OCI-LY7 (cell line): ENCODE data around the gene ANKRD65. TPM values are rescaled to one million over a fixed set of nuclear protein-coding genes. Genes with fewer than 3 reads are reported as not detected.
"Not testable (repeated sequence)": the region's sequence is repeated elsewhere in the genome, so short reads cannot be mapped to it uniquely, and the experiment has no call there.

ENCODE experiments used
- BruUV-seq: library from RNA; stranded (reverse); fragments of 400-500 nt; replicated peaks from 2 replicates; lab custom pipeline; 2021; lab: Mats Ljungman, UMichigan
- CTCF ChIA-PET: fragments of 300-600 bp; sonication (Branson Sonifier 250); formaldehyde crosslinking; loops from one replicate; lab custom pipeline; 2022; ENCODE audit warnings: antibody characterized with exemption; ENCODE audit not compliant: unreplicated experiment; lab: Charles Lee
- POLR2A ChIA-PET: fragments of 300-600 bp; sonication (Branson Sonifier 250); formaldehyde crosslinking; loops from one replicate; lab custom pipeline; 2022; ENCODE audit warnings: antibody characterized with exemption; lab: Charles Lee
- DNase-seq: peaks from one replicate; pipeline ENCODE4 v3.0.0-alpha.2; 2015; ENCODE audit warnings: low spot score
- H2AFZ ChIP-seq: fragments of 200-600 bp; sonication (generic), shearing (Covaris generic); 2 replicates; pipeline ENCODE4 v1.6.1; 2014; ENCODE audit warnings: mild to moderate bottlenecking, antibody characterized with exemption, low read length, moderate library complexity
- H3K27ac ChIP-seq: fragments of 200-600 bp; sonication (generic); 2 replicates; pipeline ENCODE4 v1.5.1; 2014; ENCODE audit warnings: mixed run types, low read depth, mild to moderate bottlenecking, moderate library complexity, low read length, inconsistent platforms; ENCODE audit not compliant: poor library complexity, severe bottlenecking
- H3K36me3 ChIP-seq: fragments of 200-600 bp; sonication (generic); 2 replicates; pipeline ENCODE4 v1.6.1; 2014; ENCODE audit warnings: mild to moderate bottlenecking, antibody characterized with exemption, low read length, moderate library complexity, mixed read lengths; ENCODE audit not compliant: insufficient read depth
- H3K4me1 ChIP-seq: fragments of 200-600 bp; sonication (generic); 2 replicates; pipeline ENCODE4 v1.5.1; 2014; ENCODE audit warnings: mild to moderate bottlenecking, low read length; ENCODE audit not compliant: insufficient read depth, poor library complexity, severe bottlenecking
- H3K4me2 ChIP-seq: fragments of 200-600 bp; sonication (generic); 2 replicates; pipeline ENCODE4 v1.6.1; 2014; ENCODE audit warnings: mild to moderate bottlenecking, low read length
- H3K4me3 ChIP-seq: fragments of 200-600 bp; sonication (generic); 2 replicates; pipeline ENCODE4 v1.5.1; 2014; ENCODE audit warnings: mild to moderate bottlenecking, low read depth, low read length; ENCODE audit not compliant: poor library complexity, severe bottlenecking
- H3K79me2 ChIP-seq: fragments of 200-600 bp; sonication (generic); 2 replicates; pipeline ENCODE4 v1.6.1; 2016; ENCODE audit warnings: low read depth, mild to moderate bottlenecking, low read length, moderate library complexity, mixed read lengths; ENCODE audit not compliant: insufficient read depth
- H3K9me2 ChIP-seq: fragments of 200-600 bp; sonication (generic); 2 replicates; pipeline ENCODE4 v1.6.1; 2016; ENCODE audit warnings: mild to moderate bottlenecking, low read length, mixed read lengths; ENCODE audit not compliant: insufficient read depth
- H3K9me3 ChIP-seq: fragments of 200-600 bp; sonication (generic); 2 replicates; pipeline ENCODE4 v1.6.1; 2014; ENCODE audit warnings: mild to moderate bottlenecking, mixed run types, low read length, mixed read lengths
- H4K20me1 ChIP-seq: fragments of 200-600 bp; sonication (generic); 2 replicates; pipeline ENCODE4 v1.6.1; 2014; ENCODE audit warnings: mild to moderate bottlenecking, antibody characterized with exemption, low read length, moderate library complexity, mixed read lengths; ENCODE audit not compliant: insufficient read depth
- CTCF ChIP-seq: fragments of 200-600 bp; sonication (generic); conservative IDR thresholded peaks from 2 replicates; pipeline ENCODE4 v1.5.1; 2014; ENCODE audit warnings: mild to moderate bottlenecking, antibody characterized with exemption, low read length, moderate library complexity, mixed read lengths
- EZH2phosphoT487 ChIP-seq: fragments of 200-600 bp; sonication (generic); IDR thresholded peaks from 2 replicates; pipeline ENCODE4 v1.6.1; 2018; ENCODE audit warnings: low read depth, borderline replicate concordance, mild to moderate bottlenecking, mixed run types, antibody characterized with exemption, low read length, moderate library complexity, mixed read lengths
- intact Hi-C: fragments of 100-400 bp; cut with micrococcal nuclease; formaldehyde crosslinking; loops from one replicate; pipeline ENCODE4 v1.10.0; 2022; ENCODE audit not compliant: unreplicated experiment
- total RNA-seq, 2 experiments: library from RNA; depleted of rRNA in 1 of 2; stranded (reverse); fragments of >200 nt in 1 of 2; shearing (Covaris generic) in 1 of 2; gene quantifications; 2 replicates each; pipeline ENCODE4 v1.2.3, GENCODE V29; 2014 to 2022

The ANKRD65 gene
- total RNA-seq, 2 experiments from 2014 or later, result not detected

GRCh38 chr1:1455366-1455884 lies 34.3 kb upstream of the ANKRD65 start:
- Histone ChIP-seq H3K79me2 (no peaks in the 10 kb centered on the region), H3K27ac (no peak overlapping the region), H4K20me1 (no peaks in the 10 kb centered on the region), H3K4me2 (no peak overlapping the region), H2AFZ (no peak overlapping the region), H3K36me3 (no peaks in the 10 kb centered on the region), H3K4me1 (no peaks in the 10 kb centered on the region), H3K9me3 (no peaks in the 10 kb centered on the region), H3K9me2 (no peaks in the 10 kb centered on the region), H3K4me3 (no peak overlapping the region)
- no peak for TF ChIP-seq EZH2phosphoT487
- TF ChIP-seq CTCF, result no peak
- no TSS peak for BruUV-seq
- ChIA-PET CTCF (no interaction called here), POLR2A (no interaction called here)
- no peak for DNase-seq
- intact Hi-C loops, result no loop called here

GRCh38 chr1:1454286-1455056 lies 33.4 kb upstream of the ANKRD65 start:
- BruUV-seq, H2AFZ ChIP-seq, DNase-seq, H3K4me3 ChIP-seq, intact Hi-C loops, H3K9me2 ChIP-seq, H3K79me2 ChIP-seq, CTCF ChIA-PET, H3K4me2 ChIP-seq, H3K9me3 ChIP-seq, H4K20me1 ChIP-seq, H3K27ac ChIP-seq, H3K4me1 ChIP-seq, H3K36me3 ChIP-seq: not testable (repeated sequence)
- POLR2A ChIA-PET, result interaction anchor here (0.7 kb wide), 1 partner anchor 576 kb away, joined by 8 read pairs; no protein-coding TSS in a partner anchor

GRCh38 chr1:1452882-1453281 lies 31.8 kb upstream of the ANKRD65 start:
- BruUV-seq, result no TSS peak
- Histone ChIP-seq H3K4me3 (no peak overlapping the region), H3K9me3 (no peaks in the 10 kb centered on the region), H3K36me3 (no peaks in the 10 kb centered on the region), H3K4me2 (no peak overlapping the region), H3K9me2 (no peaks in the 10 kb centered on the region), H2AFZ (no peak overlapping the region), H3K4me1 (no peaks in the 10 kb centered on the region), H3K79me2 (no peaks in the 10 kb centered on the region), H4K20me1 (no peaks in the 10 kb centered on the region), H3K27ac (no peak overlapping the region)
- intact Hi-C loops, result no loop called here
- ChIA-PET POLR2A (interaction anchor here (0.6 kb wide), 1 partner anchor 24 kb away, joined by 3 read pairs; no protein-coding TSS in a partner anchor), CTCF (no interaction called here)
- TF ChIP-seq CTCF (no peak), EZH2phosphoT487 (no peak)
- DNase-seq, result no peak

GRCh38 chr1:1452365-1452739 lies 31.3 kb upstream of the ANKRD65 start:
- BruUV-seq, H3K4me1 ChIP-seq, CTCF ChIA-PET, DNase-seq, H4K20me1 ChIP-seq, intact Hi-C loops, H3K4me2 ChIP-seq, H2AFZ ChIP-seq, H3K9me3 ChIP-seq, H3K4me3 ChIP-seq, H3K27ac ChIP-seq, H3K9me2 ChIP-seq, H3K79me2 ChIP-seq, H3K36me3 ChIP-seq: not testable (repeated sequence)
- POLR2A ChIA-PET, result interaction anchor here (0.6 kb wide), 1 partner anchor 23 kb away, joined by 3 read pairs; no protein-coding TSS in a partner anchor
